Measurements from ENCODE around the gene PAK1.

The PAK1 gene

DNA sequence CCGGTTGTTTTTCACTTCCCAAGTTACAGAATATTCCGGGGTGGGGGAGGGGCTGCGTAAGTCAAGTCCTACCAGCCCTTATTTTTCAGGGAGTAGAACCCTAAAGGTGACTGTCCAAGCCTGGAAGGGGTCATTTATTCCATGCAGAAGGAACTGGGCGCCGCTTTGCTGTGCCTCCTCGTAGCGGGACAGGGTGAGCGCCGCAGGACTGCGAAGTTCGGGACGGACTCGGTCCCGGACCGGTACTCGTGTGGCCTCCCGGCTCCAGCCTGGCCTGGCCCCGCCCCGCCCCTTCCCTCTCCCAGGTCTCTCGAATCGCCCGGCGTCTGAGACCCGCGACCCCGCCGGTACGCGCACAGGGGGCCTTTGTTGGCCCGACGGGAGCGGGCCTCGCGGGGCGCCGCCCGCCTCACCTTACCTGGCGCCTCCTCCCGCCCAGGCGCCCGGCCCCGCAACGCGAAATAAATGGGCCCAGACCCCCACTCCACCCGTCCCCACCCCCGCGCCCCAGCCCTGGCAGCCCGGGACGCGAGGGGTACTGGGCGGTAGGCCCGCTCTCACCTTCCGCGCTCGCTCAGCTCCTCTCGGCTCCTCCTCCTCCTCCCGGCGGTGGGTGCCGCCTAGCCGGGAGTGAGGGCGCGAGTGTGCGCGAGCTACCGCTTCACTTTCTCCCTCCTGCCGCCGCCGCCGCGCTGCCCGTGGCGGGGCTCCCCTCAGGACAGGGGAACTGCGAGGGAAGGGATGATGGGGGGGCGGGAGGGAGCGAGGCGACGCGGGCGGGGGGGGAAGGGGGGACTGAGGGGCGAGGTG, 698 bp downstream of the PAK1 start:
- peak; percentile 74 for DNase-seq

DNA sequence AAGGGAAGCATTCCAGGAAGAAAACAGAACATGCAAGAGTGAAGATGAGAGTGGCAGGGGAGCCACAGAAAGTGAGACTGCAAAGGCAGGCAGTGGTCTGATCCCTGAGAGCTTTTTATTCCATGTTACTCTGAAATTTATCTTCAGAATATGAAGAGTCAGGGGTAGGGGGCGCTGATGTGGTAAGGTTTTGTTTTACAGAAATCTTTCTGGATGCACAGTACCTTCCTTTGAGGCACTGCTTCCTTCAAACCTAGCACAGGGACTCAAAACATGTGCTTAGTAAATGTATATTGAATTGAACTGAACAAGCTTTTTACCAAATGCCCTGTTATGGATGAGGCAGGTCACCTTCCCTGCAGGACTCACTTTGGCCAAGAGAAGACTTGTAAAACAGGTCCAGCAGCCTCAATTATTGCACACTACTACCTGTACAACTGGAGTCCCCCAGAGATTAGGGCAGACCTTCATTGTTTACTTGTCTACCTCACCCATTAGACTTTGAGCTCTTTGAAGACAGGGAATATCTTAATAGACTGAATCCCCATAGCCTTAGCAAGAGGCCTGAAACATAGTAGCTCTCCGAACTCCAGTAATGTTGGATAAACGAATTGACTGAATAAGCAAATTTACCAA, 2.2 kb downstream of the PAK1 start:
- DNase-seq = peak; percentile 30

DNA sequence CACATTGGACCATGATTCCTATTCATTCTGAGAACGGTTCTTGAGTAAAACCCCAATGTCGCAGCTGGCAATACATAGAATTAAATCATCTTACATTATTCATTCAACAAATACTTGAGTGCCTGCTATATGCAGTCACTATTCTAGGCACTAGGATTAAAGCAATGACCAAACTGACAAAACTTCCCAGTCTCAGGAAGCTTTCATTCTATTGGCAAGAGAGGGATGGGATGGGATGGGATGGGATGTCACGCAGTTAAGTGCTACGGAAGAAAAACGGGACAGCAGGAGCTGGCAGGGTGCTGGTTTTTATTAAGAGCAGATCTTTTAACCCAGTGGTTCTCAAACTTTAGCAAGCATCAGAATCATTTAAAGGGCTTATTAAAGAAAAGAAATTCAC, 2.9 kb downstream of the PAK1 start:
- DNase-seq = no peak

DNA sequence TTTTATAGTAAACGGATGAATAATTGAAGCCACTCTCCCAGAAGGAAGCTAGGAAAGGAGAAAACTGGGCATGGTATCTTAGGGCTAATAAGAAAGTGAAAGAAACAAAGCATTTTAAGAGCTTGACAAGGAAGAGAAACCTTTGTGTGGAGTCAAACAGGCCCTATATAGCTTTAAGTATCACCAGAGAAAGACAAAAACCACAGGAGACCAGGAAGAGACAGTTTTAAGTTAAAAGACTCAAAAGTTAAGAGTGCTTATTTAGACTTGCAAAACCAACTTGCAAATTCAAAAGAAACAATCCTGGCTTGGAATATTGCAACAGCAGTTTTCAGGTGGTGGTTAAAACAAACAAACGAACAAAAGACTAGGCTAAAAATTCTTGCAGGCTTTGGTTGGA, 3.4 kb downstream of the PAK1 start:
- no peak for DNase-seq

DNA sequence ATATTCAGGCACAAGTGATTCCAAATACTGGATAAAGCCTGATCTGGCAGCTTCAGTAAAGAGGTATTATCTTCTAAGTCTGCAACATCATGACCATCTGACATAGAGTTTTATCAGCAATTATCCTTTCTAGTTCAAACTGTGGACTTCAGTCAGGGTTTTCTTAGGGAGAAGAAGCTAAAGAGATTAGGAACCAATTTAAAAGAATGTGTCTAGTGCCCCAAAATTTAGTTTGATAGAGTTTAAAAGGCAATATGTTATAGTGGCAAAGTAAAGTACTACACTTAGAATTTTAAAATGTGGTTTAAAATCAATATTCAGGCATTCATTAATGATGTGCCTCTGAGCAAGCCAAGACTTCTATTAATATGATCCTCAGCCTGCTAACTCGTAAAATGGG, 5.4 kb downstream of the PAK1 start:
- DNase-seq = no peak

DNA sequence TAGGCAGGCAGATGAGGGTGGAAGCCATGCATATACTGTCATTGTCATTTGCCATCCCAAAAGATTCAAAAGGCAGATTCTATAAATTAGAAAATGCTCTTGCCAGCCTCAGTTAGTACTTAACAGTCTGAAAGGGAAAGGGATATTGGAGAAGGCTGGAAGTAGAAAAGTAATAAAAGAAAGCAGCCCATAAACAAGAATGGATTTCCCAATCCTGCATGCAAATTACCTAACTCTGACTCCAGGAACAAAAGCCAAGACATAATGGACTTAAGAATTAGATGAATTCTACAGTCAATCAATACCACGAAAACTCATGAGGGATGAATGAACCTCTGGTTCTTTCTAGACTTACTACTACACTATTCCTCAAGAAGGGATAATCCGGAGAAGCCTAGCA, 5.9 kb downstream of the PAK1 start:
- DNase-seq = no peak

DNA sequence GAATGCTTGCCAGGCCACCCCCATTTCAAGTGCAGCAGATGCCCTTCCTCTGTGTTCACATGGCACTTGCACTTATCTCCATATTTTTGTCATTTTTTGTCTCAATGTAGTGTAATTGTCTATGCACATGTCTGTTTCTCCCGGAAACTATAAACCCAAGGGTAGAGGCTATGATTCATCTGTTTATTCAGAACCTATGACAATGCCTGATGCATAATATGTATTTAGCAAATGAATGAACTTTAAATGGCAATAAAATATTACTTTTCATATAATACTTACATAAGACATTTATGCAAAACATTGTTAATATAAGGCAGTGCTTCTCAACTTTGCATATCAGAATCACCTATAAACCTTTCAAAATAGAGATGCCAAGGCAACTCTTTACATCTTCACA, 6.7 kb downstream of the PAK1 start:
- DNase-seq = no peak

DNA sequence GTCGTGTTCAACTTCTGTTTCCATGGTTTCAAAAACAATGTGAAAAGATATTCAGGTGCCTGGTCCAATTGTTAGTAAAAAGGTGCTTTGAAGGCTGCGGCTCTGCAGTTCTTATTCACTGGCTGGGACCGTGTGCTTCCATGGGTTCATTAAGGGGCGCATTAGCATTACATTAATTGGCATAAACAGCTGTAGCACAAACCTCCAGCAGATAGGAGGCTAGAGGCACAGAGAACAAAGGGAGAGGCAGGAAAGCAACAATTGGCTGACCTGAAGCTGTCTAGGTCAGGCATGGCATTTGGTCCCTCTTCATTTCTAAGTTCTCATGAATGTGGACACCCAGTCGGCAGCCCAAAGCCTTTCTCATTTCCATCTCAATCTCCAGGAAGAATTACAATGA, 16.6 kb downstream of the PAK1 start:
- no peak for DNase-seq

DNA sequence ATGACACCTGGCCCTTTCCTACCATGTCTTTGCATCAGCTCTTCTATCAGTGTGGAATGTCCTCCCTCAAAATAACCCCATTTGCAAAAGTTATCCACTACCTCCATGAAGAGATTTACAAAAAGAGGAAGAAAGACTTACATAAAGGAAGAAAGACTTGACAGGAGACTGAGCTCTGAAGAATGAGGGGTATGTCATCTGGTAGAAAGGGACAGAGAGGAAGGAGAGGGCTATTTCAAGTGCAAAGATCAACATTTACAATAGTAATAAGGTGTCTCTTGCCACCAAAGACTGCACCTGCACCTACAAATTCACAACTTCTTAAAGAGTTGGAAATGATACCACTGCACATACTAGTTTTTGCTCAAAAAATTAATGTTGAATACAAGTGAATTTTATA, 18.2 kb downstream of the PAK1 start:
- no peak for DNase-seq

DNA sequence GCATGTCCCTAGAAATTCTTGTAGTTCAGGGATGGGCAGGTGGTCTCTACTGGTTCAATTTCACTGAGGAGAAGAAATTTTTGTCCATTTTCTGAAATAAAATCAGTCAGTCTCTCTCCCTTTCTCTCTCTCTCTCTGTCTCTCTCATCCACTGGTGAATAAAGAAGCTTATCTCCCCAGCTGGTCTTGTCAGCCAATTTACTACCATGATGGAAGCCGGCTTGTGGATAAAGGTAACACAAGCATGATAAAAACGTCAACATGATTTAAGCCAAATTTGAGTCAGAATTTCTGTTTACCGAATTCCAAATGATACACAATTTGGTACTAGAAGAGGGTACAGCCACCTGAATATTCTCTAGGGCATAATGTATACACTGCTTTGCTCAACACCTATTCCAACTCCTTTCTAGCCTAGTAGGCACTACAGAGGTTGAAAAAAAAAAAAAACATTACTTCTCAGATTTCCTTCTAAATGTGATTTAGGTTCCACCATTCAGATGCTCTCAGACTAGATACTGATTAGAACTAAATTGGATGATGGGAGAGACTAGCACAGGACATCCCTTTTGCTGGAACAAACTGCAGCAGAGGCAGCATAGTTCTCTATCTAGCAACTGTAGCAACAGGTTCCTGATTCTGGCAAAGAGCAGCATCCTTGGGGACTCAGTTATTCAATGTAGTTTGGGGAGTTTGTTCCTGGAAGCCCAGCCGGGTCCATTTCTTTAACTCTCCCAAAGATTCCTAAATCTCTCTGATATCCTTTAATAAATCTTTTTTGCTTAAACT, 18.8 kb downstream of the PAK1 start:
- no peak for DNase-seq

DNA sequence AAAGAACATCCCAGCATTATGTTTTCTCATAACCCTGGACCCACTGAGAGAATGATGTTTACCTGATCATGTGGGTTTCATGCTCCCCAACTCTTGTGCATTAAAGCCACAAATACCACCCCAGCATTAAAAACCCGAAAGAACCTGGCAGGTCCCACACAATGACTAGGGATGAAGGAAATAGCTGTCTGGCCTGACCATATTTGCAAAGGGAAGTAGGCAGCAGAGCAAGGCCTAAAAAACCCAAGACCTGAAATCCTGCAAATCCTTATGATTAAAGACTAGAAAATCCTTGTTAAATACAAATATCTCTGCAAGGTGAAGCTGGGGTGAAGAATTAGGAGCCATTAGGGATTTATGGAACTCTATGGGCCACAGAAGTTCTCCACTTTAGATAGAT, 23.7 kb downstream of the PAK1 start:
- no peak for DNase-seq

DNA sequence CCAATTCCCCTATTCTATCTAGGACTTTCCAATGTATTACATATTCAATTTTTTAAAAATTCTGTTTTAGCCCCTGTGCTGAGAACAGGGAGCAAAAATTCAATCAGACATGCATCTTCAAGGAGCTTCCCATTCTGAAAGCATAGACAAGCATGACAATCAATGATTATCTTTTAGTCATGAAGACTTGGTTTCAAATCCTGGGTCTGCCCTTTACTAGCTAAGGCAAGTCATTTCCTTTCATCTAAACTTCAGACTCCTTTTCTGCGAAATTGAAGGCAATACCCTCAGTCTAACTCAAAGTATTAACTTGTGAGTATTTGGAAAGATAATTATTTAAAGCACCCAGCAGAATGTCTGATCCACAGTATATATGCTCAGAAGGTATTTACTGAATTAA, 24.1 kb downstream of the PAK1 start:
- no peak for DNase-seq

DNA sequence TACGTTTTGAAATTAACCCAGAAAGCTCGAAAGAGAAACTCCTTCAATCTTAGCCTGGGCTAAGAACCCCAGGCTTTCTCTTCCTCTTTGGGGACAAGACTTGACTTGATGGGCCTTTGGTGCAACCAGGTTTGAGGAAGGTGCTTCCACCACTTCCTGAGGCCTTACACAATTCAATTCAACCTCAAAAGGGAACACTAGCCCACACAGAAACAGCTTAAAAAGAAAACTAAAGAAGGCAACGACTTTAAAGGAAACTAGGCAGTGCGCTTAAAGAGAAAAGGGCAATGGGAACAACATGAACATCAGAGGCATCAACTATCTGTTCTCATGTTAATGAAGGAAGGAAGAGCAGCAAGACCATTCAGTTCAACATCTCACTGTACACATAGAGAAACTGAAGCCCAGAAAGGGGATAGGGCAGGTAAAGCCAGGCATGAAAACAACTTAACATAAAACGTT, 24.8 kb downstream of the PAK1 start:
- DNase-seq = no peak

DNA sequence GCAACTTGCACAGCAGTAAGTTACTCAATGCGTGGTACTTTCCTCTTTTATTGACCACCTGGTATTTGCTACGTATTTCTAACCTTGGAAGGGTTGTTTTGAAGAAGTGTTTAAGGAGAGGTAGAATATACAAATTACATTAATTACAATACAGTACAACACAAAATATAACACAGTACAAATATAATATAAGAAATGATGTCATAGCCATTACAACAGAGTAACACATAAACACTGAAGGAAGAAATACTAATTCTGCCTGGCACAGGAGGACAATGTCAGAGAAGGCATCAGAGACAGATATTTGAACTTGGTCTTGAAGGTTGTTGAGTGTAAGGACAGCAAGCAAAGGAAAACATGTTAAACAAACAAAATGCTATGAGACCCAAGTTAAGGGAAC, 25.6 kb downstream of the PAK1 start:
- DNase-seq = no peak

DNA sequence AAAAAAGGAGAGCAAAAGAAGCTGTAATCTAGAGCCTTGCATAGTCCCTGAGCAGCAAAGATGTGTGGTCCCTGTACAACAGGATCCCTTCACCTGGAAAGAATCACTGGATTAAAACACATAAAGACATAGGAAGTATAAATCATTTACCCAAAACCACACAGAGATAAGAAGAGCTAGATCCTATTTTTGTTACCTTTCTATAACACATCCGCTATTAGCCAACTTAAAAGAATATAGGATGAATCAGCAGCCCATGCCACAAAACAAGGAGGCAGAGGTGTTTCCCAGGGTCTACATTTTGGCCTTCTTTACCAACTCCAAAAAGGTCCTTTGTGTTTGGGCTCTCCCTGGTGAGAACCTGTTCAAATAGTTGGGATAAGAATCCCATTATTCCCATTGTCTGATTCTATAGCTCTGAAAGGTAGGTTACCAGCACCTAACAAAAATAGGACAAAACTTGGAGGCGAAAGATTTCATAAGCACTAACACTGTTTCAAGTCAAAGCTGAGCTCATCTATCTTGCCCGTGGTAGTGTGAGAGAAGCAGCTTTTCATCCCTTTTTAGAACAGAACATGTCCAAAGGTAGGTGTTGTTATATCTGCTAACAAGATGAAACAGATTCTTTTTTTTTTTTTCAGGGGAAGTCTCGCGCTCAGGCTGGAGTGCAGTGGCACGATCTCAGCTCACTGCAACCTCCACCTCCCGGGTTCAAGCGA, 26.8 kb downstream of the PAK1 start:
- no peak for DNase-seq

DNA sequence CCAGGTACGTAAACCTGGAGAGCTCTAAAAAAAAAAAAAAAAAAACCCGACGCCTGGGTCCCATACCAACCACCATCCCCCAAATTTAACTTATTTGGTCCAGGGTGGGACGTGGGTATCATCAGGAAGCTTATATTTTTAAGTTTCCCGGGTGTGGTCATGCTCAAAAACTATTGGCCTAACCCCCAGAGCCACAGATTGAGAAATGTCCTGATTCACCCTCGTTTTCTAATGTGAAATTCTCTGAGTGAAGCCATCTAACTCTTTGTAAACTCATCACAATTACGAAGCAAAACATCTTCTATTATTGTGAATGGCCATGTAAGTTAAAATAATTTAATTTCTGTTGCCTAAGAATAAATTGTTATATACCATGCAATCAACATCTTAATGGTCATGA, 29.6 kb downstream of the PAK1 start:
- no peak for DNase-seq

DNA sequence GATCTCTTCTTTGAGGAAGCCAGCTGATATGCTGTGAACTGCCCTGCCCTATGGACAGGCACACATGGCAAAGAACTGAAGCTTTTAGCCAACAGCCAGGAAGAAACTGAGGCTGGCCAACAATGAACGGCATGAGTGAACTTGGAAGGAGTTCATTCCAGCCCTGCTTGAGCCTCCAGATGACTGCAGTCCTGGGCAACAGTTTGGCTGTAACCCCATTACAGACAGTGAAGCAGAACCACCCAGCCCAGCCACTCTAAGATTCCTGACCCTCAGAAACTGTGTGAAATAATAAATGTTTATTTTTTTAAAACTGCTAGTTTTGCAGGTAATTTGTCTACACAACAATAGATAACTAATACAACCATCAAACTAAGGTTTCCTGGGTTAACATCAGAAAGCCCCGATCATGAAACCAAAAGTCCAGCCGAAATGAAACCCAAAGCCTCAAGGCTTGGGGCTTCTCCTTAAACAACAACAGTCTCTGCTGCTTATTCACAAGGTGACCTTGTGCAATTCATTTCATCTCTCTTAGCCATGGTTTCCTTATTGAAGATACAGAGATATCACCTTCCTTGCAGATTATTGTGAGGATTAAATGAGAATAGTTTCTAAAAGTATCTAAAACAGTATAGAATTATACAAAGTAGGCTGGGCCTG, 31.4 kb downstream of the PAK1 start:
- DNase-seq = no peak

DNA sequence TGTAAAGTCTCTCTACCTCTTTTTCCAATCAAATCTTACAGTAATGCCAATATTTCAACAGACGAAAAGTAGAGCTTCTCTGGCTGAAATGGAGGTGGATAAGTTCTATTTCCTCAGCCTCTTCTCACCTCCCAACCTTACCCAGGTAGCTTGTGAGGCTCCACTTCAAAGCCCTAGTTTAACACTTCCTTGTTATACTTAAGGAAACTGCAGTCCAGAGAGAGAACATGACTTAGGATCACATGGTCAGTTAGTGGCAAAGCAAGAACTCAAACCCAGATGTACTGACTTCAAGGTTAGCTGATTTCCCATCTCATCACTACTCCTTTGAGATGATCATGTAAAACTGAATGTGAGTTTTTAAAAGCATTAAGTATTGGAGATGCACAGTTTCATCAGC, 32.5 kb downstream of the PAK1 start:
- DNase-seq = no peak

DNA sequence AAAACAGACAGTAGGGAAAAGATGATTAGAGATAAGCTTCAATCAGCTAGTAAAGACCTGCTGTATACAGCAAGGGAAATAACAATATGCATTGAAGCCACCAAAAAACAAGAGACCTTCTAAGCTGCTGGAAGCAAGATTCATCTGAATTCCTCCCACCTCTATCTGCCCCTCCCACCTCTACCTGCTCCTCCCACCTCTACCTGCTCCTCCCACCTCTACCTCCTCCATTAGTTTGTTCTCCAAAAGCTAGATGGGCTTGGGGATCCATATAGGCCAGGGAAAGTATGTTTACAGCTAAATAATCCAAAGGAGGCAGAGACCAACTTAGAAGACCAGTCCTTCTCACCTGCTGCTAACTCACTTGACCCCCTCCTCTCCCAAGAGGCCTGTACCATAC, 33.2 kb downstream of the PAK1 start:
- DNase-seq = no peak

DNA sequence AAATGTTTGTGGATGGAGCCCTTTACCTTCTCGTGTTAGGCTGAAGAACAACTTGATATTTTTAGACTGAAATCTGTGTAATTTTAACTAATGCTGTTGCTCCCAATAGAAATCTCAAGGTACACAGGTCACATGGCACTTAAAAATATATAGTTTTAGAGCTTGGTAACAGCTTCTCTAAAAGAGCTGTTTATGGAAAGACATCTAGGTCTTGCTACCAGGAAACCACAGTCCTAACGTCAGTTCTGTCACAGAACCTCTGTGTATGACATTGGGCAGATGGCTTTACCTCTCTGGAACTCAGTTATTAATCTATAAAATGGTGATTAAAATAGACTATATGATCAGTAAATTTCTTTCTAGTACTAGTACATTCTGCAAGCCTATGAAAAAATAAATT, 35.4 kb downstream of the PAK1 start:
- no peak for DNase-seq

DNA sequence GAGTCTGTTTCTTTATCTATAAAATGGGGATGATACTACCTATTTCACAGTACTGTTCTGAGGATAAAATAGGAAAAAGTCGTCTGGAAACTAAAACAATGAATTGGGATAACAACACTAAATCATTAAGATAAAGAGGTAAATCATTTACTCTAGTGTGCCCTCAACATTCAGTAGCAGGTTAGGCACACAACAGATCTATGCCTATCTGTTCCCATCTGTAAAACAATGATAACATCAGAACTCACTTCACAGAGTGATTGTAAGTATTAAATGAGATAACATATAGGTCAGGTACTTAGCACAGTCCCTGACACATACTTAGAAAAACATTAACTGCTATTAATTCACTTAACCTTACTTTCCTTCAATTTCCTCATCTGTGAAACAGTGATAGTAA, 36.9 kb downstream of the PAK1 start:
- no peak for DNase-seq

DNA sequence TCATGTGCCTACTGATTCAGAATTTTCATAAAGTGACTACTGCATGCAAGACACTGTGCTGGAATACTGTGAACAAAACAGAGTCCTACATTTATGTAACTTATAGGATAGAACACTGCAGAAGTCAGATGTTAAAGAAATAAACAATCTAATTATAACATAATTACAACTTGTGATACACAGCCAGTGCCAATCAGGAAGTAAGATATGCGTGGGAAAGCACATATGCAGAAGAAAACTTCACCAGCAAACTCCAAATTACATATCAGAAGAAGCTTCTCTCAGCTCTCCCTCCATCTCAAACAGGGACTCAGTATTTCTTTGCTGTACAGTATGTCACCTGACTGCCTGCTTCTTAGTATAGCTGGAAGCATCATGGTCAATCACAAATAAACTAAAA, 37.4 kb downstream of the PAK1 start:
- no peak for DNase-seq

DNA sequence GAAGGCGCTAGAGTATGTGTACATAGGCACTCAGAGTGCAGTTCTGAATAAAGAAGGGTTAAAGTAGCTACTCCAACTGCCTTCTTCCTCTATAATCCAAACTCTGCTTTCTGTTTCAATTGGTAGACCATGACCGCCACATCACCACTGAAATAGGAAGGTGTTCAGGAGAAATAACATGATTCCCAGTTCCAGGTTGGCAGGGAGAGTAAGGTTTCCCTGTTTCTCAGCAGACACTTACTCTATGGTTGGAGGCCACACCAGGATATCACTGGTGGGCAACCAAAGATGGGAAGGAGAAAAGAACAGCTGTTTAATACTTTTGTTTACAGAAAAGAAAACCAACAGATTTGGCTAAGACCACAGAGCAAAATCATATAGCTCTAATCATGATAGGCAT, 37.9 kb downstream of the PAK1 start:
- no peak for DNase-seq

All from activated T-cell treated with anti-CD3 and anti-CD28 coated beads, Interleukin-2, amount 50 U/mL, for 1 hour (primary cell).